ACHN (cell line): ENCODE data around the gene TIPARP.
"Not testable (repeated sequence)": the region's sequence is repeated elsewhere in the genome, so short reads cannot be mapped to it uniquely, and the experiment has no call there.

Experiments used
- DNase-seq: peaks from one replicate; pipeline ENCODE4 v3.0.0-alpha.2; 2015
- in situ Hi-C: cut with HindIII; loops from 2 replicates; pipeline ENCODE4 v1.10.0; 2017; ENCODE audit warnings: low sequenced_read_pairs, low pct_ligation_motif_present, low pct_unique_long_range_greater_than_20kb

The TIPARP gene

GRCh38 chr3:156693166-156693565 lies 18.8 kb downstream of the TIPARP start:
- peak; percentile 24 for DNase-seq

GRCh38 chr3:156694536-156694935 lies 20.1 kb downstream of the TIPARP start:
- no peak for DNase-seq
- in situ Hi-C loops, result no loop called here

More at GRCh38 chr3:156693166-156693565, 18.8 kb downstream of the TIPARP start:
- in situ Hi-C loops, result no loop called here

GRCh38 chr3:156702367-156702766 lies 28.0 kb downstream of the TIPARP start:
- in situ Hi-C loops, result no loop called here

GRCh38 chr3:156704370-156705036 lies 30.1 kb downstream of the TIPARP start:
- DNase-seq, result no peak
- in situ Hi-C loops, result no loop called here

More at GRCh38 chr3:156702367-156702766, 28.0 kb downstream of the TIPARP start:
- DNase-seq, result no peak

- in situ Hi-C loops, result no loop called here
- no peak for DNase-seq
Measured at GRCh38 chr3:156705761-156706616, 31.6 kb downstream of the TIPARP start.

- no peak for DNase-seq
- in situ Hi-C loops, result no loop called here
Measured at GRCh38 chr3:156707588-156707987, 33.2 kb downstream of the TIPARP start.

GRCh38 chr3:156710429-156710828 lies 36.0 kb downstream of the TIPARP start:
- in situ Hi-C loops, result no loop called here
- no peak for DNase-seq

- in situ Hi-C loops, result no loop called here
- peak; percentile 43 for DNase-seq
Measured at GRCh38 chr3:156711113-156711512, 36.7 kb downstream of the TIPARP start.

- DNase-seq, in situ Hi-C loops: not testable (repeated sequence)
Measured at GRCh38 chr3:156711944-156712343, 37.6 kb downstream of the TIPARP start.

- DNase-seq, result no peak
- in situ Hi-C loops, result no loop called here
Measured at GRCh38 chr3:156716105-156716862, 41.9 kb downstream of the TIPARP start.

GRCh38 chr3:156718622-156719306 lies 44.4 kb downstream of the TIPARP start:
- no peak for DNase-seq
- in situ Hi-C loops, result no loop called here

GRCh38 chr3:156720826-156721225 lies 46.4 kb downstream of the TIPARP start:
- in situ Hi-C loops, result no loop called here
- DNase-seq, result no peak

GRCh38 chr3:156721687-156722618 lies 47.6 kb downstream of the TIPARP start:
- in situ Hi-C loops, result no loop called here
- DNase-seq, result no peak

- in situ Hi-C loops, result no loop called here
- DNase-seq, result no peak
Measured at GRCh38 chr3:156723182-156723619, 48.8 kb downstream of the TIPARP start.

GRCh38 chr3:156725682-156726081 lies 51.3 kb downstream of the TIPARP start:
- DNase-seq, result no peak
- in situ Hi-C loops, result no loop called here

- no peak for DNase-seq
- in situ Hi-C loops, result no loop called here
Measured at GRCh38 chr3:156726456-156726855, 52.1 kb downstream of the TIPARP start.

GRCh38 chr3:156727519-156728205 lies 53.3 kb downstream of the TIPARP start:
- in situ Hi-C loops, result no loop called here
- no peak for DNase-seq
